Choroid plexus epithelial cell (primary cell): ENCODE measurements around the gene EPHA1.

Experiments
- DNase-seq: peaks from one replicate; pipeline ENCODE4 v3.0.0-alpha.2; 2010; ENCODE audit warnings: low read depth
- H3K4me3 ChIP-seq: 2 replicates; pipeline ENCODE4 v1.5.1; 2011; ENCODE audit warnings: low read depth, mild to moderate bottlenecking, control low read depth, low read length, moderate library complexity
- CTCF ChIP-seq: conservative IDR thresholded peaks from 2 replicates; pipeline ENCODE4 v1.5.1; 2011; ENCODE audit warnings: low read depth, mild to moderate bottlenecking, control low read depth, inconsistent platforms, low read length, moderate library complexity

The EPHA1 gene

DNA sequence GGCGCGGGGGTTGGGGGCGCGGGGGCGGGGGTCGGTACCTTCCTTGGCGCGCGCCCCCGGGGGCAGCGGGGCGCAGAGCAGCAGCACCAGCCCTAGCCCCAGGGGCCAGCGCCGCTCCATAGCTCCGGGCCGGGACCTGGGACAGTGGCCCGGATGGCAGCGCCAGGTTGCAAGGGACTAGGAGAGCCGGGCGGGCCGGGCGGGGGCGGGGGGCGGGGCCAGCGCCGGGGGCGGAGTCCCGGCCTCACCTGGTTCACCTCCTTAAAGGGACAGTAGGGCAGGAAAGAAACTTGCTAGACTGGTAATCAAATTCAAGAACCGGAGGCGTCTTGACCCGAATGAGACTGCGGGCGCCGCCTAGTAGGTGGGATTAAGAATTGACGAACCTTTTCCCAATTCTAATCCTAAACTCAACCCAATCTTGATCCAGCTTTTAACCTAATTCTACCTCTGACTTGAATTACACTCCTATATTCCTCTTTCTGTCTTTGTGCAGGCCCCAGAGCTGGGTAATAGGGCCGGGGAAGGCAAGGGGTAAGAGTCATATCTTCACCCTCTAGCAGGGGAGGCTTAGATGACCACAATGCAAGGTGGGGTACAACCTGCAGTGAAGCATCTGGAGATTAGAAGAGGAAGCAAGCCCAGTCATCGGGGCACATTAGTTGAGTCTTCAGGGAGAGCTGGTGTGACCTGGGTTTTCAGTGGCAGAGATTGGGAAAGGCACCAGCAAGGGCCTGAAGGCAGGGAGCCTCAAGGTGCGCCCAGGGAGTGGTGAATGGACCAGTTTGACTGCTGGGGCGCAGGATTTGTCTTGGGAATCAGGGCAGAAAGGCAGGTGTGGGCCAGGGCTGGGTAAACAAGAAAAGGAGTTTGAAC is at the start of gene EPHA1:
Gene EPHA1, minus strand, starts transcription at position 171 of the 876 bp plus-strand sequence. Its CDS starts 51 bp downstream, at position 120.
- no peak for DNase-seq
- no peak within 1 kb of the TSS for H3K4me3 ChIP-seq
- TF ChIP-seq CTCF, result peak; percentile 49

GRCh38 chr7:143458263-143458662 is 49.6 kb upstream of the EPHA1 start:
- H3K4me3 ChIP-seq, result no peak overlapping the region
- no peak for DNase-seq
- no peak for TF ChIP-seq CTCF

GRCh38 chr7:143456992-143457793 is 48.5 kb upstream of the EPHA1 start:
- no peak for TF ChIP-seq CTCF
- H3K4me3 ChIP-seq, result no peak overlapping the region
- no peak for DNase-seq

DNA sequence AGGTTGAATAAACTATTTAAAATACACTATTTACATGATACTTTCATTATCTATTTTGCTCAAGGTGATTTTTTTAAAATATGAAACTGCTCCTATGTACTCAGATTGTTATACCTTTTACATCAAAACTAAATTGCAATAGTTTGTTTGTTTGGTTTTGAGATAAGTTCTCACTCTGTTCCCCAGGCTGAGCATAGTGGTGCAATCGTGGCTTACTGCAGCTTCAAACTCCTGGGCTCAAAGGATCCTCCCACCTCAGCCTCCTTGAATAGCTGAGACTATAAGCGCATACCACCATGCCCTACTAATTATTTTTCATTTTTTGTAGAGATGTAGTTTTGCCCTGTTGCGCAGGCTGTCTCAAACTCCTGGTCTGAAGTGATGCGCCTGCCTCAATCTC is 47.3 kb upstream of the EPHA1 start:
- DNase-seq, result peak; percentile 9
- TF ChIP-seq CTCF, result no peak
- H3K4me3 ChIP-seq, result no peak overlapping the region

DNA sequence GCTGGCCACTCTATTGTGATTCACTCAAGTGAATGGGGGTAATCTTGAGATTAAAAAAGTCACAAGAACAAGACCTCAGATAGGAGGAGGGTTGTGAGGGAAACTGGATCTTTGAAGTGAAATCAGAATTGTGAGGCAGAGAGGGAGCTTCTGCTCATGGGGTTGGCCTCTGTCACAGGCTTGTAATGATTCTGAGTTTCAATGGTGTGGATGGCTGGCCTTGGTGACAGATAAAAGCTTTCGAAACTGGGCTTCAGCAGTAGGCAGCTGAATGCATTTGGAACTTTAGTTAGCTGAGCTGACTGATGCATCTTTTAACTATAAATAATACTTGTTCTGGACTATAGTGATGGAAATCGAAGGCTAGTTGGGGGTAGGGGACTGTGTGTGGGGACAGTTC is 46.8 kb upstream of the EPHA1 start:
- no peak for DNase-seq
- TF ChIP-seq CTCF, result no peak
- H3K4me3 ChIP-seq, result no peak overlapping the region

DNA sequence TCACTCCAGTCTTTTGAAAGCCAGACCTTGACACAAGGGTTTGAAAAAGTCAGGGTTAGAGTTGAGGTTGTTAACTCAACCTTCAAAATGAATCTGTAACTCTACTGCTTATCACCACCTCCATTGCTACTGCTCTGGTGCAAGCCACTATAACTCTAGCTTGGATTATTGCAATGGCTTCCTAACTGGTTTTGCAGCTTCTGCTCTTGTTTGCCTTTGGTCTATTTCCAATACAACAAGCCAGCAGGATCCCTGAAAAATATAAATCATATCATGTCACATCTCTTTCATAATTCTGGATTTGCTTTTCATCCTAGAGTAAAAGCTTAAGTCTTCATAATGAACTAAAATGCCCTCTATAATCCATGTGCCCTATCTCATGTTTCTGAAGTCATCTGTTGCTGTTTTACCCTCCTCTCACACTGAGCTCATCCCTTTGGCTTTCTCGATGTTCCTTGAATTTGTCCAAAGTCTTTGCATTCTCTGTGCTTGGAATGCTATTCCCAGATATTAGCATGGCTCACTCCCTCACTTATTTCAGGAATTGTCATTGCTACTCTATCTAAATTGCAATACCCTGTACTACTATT is 45.5 kb upstream of the EPHA1 start:
- no peak overlapping the region for H3K4me3 ChIP-seq
- no peak for DNase-seq
- no peak for TF ChIP-seq CTCF
